ENCODE data around the gene GRID1. TPM values are rescaled to one million over a fixed set of nuclear protein-coding genes. Genes with fewer than 3 reads are reported as not detected.

GRID1 gene
- total and polyA plus RNA-seq, 2 experiments from 2014 or later = not detected

- H3K27ac ChIP-seq = no peak overlapping the region
- no peaks in the 10 kb centered on the region for H3K79me2 ChIP-seq (ENCODE audit: insufficient read depth)
- DNase-seq = peak; percentile 29
- no peak overlapping the region for H3K9ac ChIP-seq
- H2AFZ ChIP-seq = no peak overlapping the region
- no peaks in the 10 kb centered on the region for H3K9me2 ChIP-seq (ENCODE audit: insufficient read depth)
- TF ChIP-seq EZH2phosphoT487 (IDR thresholded peaks at IDR 0.05; ENCODE audit: insufficient read depth, low read depth) (no peak), EZH2 (IDR thresholded peaks at IDR 0.05; ENCODE audit: insufficient read depth, poor library complexity, severe bottlenecking) (no peak)
- H3K9me3 ChIP-seq (ENCODE audit: low read depth) = no peaks in the 10 kb centered on the region
- in situ Hi-C loops (cut with MboI) = no loop called here
- H3K4me1 ChIP-seq (ENCODE audit: insufficient read depth) = no peaks in the 10 kb centered on the region
- H3K36me3 ChIP-seq (ENCODE audit: low read depth) = no peaks in the 10 kb centered on the region
- WGBS, 2 experiments (ENCODE audit: low coverage in 1 of 2, low lambda C conversion rate in 2 of 2, missing lambda C conversion rate in 2 of 2) = 0% methylated on average over 1 of the region's 1 CpG
- H3K4me3 ChIP-seq = no peak overlapping the region
- no peaks in the 10 kb centered on the region for H4K20me1 ChIP-seq (ENCODE audit: insufficient read depth)
- no peak overlapping the region for H3K4me2 ChIP-seq (ENCODE audit: unreplicated experiment)
- no peaks in the 10 kb centered on the region for H3F3A ChIP-seq (ENCODE audit: insufficient read depth)
- no peaks in the 10 kb centered on the region for H3K27me3 ChIP-seq (replicated peaks; ENCODE audit: insufficient read depth)
Observed at GRCh38 chr10:86258499-86258898, 108.1 kb downstream of the GRID1 start.

- Histone ChIP-seq H3K4me3 (no peak overlapping the region), H2AFZ (no peak overlapping the region), H3K9me3 (ENCODE audit: low read depth) (no peaks in the 10 kb centered on the region), H3K9me2 (ENCODE audit: insufficient read depth) (no peaks in the 10 kb centered on the region), H3F3A (ENCODE audit: insufficient read depth) (no peaks in the 10 kb centered on the region), H3K4me2 (ENCODE audit: unreplicated experiment) (no peak overlapping the region), H3K36me3 (ENCODE audit: low read depth) (no peaks in the 10 kb centered on the region), H3K9ac (no peak overlapping the region), H3K27me3 (replicated peaks; ENCODE audit: insufficient read depth) (no peaks in the 10 kb centered on the region; the same call in 1 of the 2 replicates), H3K27ac (no peak overlapping the region), H4K20me1 (ENCODE audit: insufficient read depth) (no peaks in the 10 kb centered on the region), H3K4me1 (ENCODE audit: insufficient read depth) (no peaks in the 10 kb centered on the region), H3K79me2 (ENCODE audit: insufficient read depth) (no peaks in the 10 kb centered on the region)
- WGBS, 2 experiments (ENCODE audit: low coverage in 1 of 2, low lambda C conversion rate in 2 of 2, missing lambda C conversion rate in 2 of 2) = 38 to 41% methylated on average over 2 of the region's 2 CpGs
- TF ChIP-seq EZH2phosphoT487 (IDR thresholded peaks at IDR 0.05; ENCODE audit: insufficient read depth, low read depth) (no peak), EZH2 (IDR thresholded peaks at IDR 0.05; ENCODE audit: insufficient read depth, poor library complexity, severe bottlenecking) (no peak)
- DNase-seq = no peak
- in situ Hi-C loops (cut with MboI) = no loop called here
Observed at GRCh38 chr10:86257683-86258082, 108.9 kb downstream of the GRID1 start.

GRCh38 chr10:86256690-86257315 is 109.8 kb downstream of the GRID1 start:
- Histone ChIP-seq H3K27ac (no peak overlapping the region), H3K79me2 (ENCODE audit: insufficient read depth) (no peaks in the 10 kb centered on the region), H4K20me1 (ENCODE audit: insufficient read depth) (no peaks in the 10 kb centered on the region), H3K4me1 (ENCODE audit: insufficient read depth) (no peaks in the 10 kb centered on the region), H3K36me3 (ENCODE audit: low read depth) (no peaks in the 10 kb centered on the region), H3F3A (ENCODE audit: insufficient read depth) (no peaks in the 10 kb centered on the region), H3K9me3 (ENCODE audit: low read depth) (no peaks in the 10 kb centered on the region), H3K4me3 (no peak overlapping the region), H3K9me2 (ENCODE audit: insufficient read depth) (no peaks in the 10 kb centered on the region), H3K9ac (no peak overlapping the region), H2AFZ (no peak overlapping the region), H3K4me2 (ENCODE audit: unreplicated experiment) (no peak overlapping the region), H3K27me3 (replicated peaks; ENCODE audit: insufficient read depth) (no peaks in the 10 kb centered on the region; the same call in 1 of the 2 replicates)
- TF ChIP-seq EZH2phosphoT487 (IDR thresholded peaks at IDR 0.05; ENCODE audit: insufficient read depth, low read depth) (no peak), EZH2 (IDR thresholded peaks at IDR 0.05; ENCODE audit: insufficient read depth, poor library complexity, severe bottlenecking) (no peak)
- in situ Hi-C loops (cut with MboI) = no loop called here
- 34 to 38% methylated on average over 4 of the region's 4 CpGs for WGBS, 2 experiments (ENCODE audit: low coverage in 1 of 2, low lambda C conversion rate in 2 of 2, missing lambda C conversion rate in 2 of 2)
- DNase-seq = no peak

- Histone ChIP-seq H3K4me1 (ENCODE audit: insufficient read depth) (no peaks in the 10 kb centered on the region), H3K4me2 (ENCODE audit: unreplicated experiment) (no peak overlapping the region), H2AFZ (no peak overlapping the region), H3K27me3 (replicated peaks; ENCODE audit: insufficient read depth) (no peaks in the 10 kb centered on the region; the same call in 1 of the 2 replicates), H3K9ac (no peak overlapping the region), H3K36me3 (ENCODE audit: low read depth) (no peaks in the 10 kb centered on the region), H3K4me3 (no peak overlapping the region), H3K9me3 (ENCODE audit: low read depth) (no peaks in the 10 kb centered on the region), H3K9me2 (ENCODE audit: insufficient read depth) (no peaks in the 10 kb centered on the region), H3F3A (ENCODE audit: insufficient read depth) (no peaks in the 10 kb centered on the region), H4K20me1 (ENCODE audit: insufficient read depth) (no peaks in the 10 kb centered on the region), H3K79me2 (ENCODE audit: insufficient read depth) (no peaks in the 10 kb centered on the region), H3K27ac (no peak overlapping the region)
- DNase-seq = no peak
- WGBS, 2 experiments (ENCODE audit: low coverage in 1 of 2, low lambda C conversion rate in 2 of 2, missing lambda C conversion rate in 2 of 2) = 34 to 45% methylated on average over 14 of the region's 14 CpGs
- in situ Hi-C loops (cut with MboI) = no loop called here
- TF ChIP-seq EZH2phosphoT487 (IDR thresholded peaks at IDR 0.05; ENCODE audit: insufficient read depth, low read depth) (no peak), EZH2 (IDR thresholded peaks at IDR 0.05; ENCODE audit: insufficient read depth, poor library complexity, severe bottlenecking) (no peak)
Observed at GRCh38 chr10:86255405-86256251, 111.0 kb downstream of the GRID1 start.
